HAP-1 (cell line): ENCODE results near the gene CCDC57.

Experiments
- DNase-seq, 2 experiments: peaks; one replicate each; pipeline ENCODE4 v3.0.0-alpha.2; 2016 to 2020; ENCODE audit warnings: low spot score in 2 of 2
- H3K27me3 ChIP-seq: fragments of 250-450 bp; sonication (Bioruptor Pico); 2 replicates; pipeline ENCODE4 v1.5.1; 2020; ENCODE audit warnings: low read depth, mild to moderate bottlenecking, moderate library complexity
- H3K36me3 ChIP-seq: fragments of 250-450 bp; sonication (Bioruptor Pico); replicated peaks from 2 replicates; pipeline ENCODE4 v1.5.1; 2020; ENCODE audit warnings: mild to moderate bottlenecking
- H3K4me1 ChIP-seq: fragments of 250-450 bp; sonication (Bioruptor Pico); 2 replicates; pipeline ENCODE4 v1.5.1; 2020; ENCODE audit warnings: mild to moderate bottlenecking
- H3K4me3 ChIP-seq: fragments of 250-450 bp; sonication (Bioruptor Pico); 2 replicates; pipeline ENCODE4 v1.5.1; 2020; ENCODE audit warnings: mild to moderate bottlenecking, moderate library complexity
- H3K9me3 ChIP-seq: fragments of 250-450 bp; sonication (Bioruptor Pico); 2 replicates; pipeline ENCODE4 v1.5.1; 2020; ENCODE audit warnings: mild to moderate bottlenecking, moderate library complexity
- in situ Hi-C: fragments of 300-500 bp; cut with MboI; formaldehyde crosslinking; loops from 3 replicates; pipeline ENCODE4 v1.14.3; 2020; ENCODE audit warnings: low sequenced_read_pairs, inconsistent platforms, mixed read lengths

Gene CCDC57

GRCh38 chr17:82117139-82118090, 95.2 kb downstream of the CCDC57 start:
- no peaks in the 10 kb centered on the region for H3K36me3 ChIP-seq
- DNase-seq, result no peak
- in situ Hi-C loops, result no loop called here

DNA sequence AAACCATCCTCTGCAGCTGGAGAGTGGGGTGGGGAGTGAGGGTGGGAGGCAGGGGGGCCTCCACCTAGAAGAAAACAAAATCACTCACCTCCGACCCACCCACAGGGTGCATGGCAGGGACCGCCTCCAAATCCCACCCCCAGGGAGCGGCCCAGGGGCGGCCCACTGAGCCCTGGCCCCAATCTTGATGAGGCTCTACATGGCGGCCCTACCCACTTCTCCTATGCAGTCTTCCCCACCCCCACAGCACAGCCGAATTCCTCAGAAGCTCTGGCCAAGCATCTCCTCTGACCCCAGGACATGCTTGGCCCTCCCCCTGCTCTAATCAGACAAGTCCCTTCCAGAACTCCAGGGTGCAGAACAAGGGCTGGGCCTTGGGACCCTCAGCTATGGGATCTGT, 96.4 kb downstream of the CCDC57 start:
- in situ Hi-C loops, result no loop called here
- H3K27me3 ChIP-seq, result no peaks in the 10 kb centered on the region
- no peaks in the 10 kb centered on the region for H3K9me3 ChIP-seq
- H3K4me3 ChIP-seq, result no peak overlapping the region
- H3K4me1 ChIP-seq, result no peaks in the 10 kb centered on the region
- DNase-seq, result no peak
- 0 out of 2 replicates have a peak, but pooled peaks cover 3% of the 10 kb centered on the region for H3K36me3 ChIP-seq

More at GRCh38 chr17:82117139-82118090, 95.2 kb downstream of the CCDC57 start:
- no peaks in the 10 kb centered on the region for H3K4me1 ChIP-seq
- H3K9me3 ChIP-seq, result no peaks in the 10 kb centered on the region
- H3K27me3 ChIP-seq, result no peaks in the 10 kb centered on the region
- H3K4me3 ChIP-seq, result no peak overlapping the region

GRCh38 chr17:82114872-82115271, 97.8 kb downstream of the CCDC57 start:
- Histone ChIP-seq H3K4me1 (no peaks in the 10 kb centered on the region), H3K36me3 (0 out of 2 replicates have a peak, but pooled peaks cover 3% of the 10 kb centered on the region), H3K27me3 (no peaks in the 10 kb centered on the region), H3K9me3 (no peaks in the 10 kb centered on the region), H3K4me3 (no peak overlapping the region)
- DNase-seq, result no peak
- in situ Hi-C loops, result no loop called here

DNA sequence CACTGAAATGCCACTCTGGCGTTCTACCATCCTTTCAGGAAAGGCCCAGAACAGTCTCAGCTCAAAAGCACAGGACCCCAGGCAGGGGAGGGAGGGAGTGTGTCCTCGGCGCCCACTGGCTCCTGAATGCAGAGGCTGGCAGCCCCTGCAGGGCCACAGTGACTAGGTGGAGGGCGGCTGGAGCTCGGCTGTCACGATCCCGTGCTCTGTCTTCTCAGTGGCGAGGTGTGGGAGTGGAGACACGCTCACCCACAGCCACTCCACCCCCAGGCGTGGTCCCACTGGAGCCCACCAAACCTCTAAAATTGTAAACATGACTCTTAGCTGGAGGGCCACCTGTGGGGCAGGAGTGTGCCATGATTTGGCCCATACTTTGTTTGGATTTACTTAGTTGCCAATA, 98.2 kb downstream of the CCDC57 start:
- DNase-seq, result no peak
- Histone ChIP-seq H3K4me1 (no peaks in the 10 kb centered on the region), H3K27me3 (no peaks in the 10 kb centered on the region), H3K9me3 (no peaks in the 10 kb centered on the region), H3K36me3 (0 out of 2 replicates have a peak, but pooled peaks cover 3% of the 10 kb centered on the region), H3K4me3 (no peak overlapping the region)
- in situ Hi-C loops, result no loop called here

- no peak overlapping the region for H3K4me3 ChIP-seq
- H3K4me1 ChIP-seq, result no peaks in the 10 kb centered on the region
- 0 out of 2 replicates have a peak, but pooled peaks cover 3% of the 10 kb centered on the region for H3K36me3 ChIP-seq
- no peaks in the 10 kb centered on the region for H3K27me3 ChIP-seq
- DNase-seq, result no peak
- no peaks in the 10 kb centered on the region for H3K9me3 ChIP-seq
- in situ Hi-C loops, result no loop called here
Measured at GRCh38 chr17:82113941-82114340, 98.7 kb downstream of the CCDC57 start.

GRCh38 chr17:82113422-82113821, 99.2 kb downstream of the CCDC57 start:
- no peaks in the 10 kb centered on the region for H3K9me3 ChIP-seq
- H3K27me3 ChIP-seq, result no peaks in the 10 kb centered on the region
- H3K4me1 ChIP-seq, result no peaks in the 10 kb centered on the region
- 0 out of 2 replicates have a peak, but pooled peaks cover 3% of the 10 kb centered on the region for H3K36me3 ChIP-seq
- no peak for DNase-seq
- in situ Hi-C loops, result no loop called here
- H3K4me3 ChIP-seq, result no peak overlapping the region

DNA sequence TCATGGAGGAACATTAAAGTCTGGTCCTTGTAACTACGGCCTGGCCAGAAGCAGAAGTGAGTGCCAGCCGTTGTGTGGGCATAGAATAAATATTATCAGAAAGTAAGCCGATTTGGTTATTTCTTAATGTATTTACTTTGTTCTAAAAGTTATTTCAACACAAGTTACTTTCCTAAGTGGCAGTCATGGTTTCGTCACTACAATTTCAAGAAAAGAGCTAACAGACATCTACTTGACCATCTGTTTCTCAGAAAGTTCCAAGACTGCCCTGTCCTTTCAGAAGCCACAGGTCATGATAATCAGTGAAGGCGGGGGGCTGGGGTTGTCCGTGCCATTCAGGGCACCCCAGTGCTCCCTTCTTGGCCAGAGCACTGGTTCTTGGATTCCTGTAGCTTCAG, 99.7 kb downstream of the CCDC57 start:
- in situ Hi-C loops, result no loop called here
- DNase-seq, result no peak
- H3K4me1 ChIP-seq, result no peaks in the 10 kb centered on the region

GRCh38 chr17:82112181-82112913, 100.3 kb downstream of the CCDC57 start:
- H3K4me3 ChIP-seq, result no peak overlapping the region
- H3K36me3 ChIP-seq, result 0 out of 2 replicates have a peak, but pooled peaks cover 3% of the 10 kb centered on the region
- in situ Hi-C loops, result no loop called here
- H3K9me3 ChIP-seq, result no peaks in the 10 kb centered on the region
- no peak for DNase-seq
- H3K27me3 ChIP-seq, result no peaks in the 10 kb centered on the region
- no peaks in the 10 kb centered on the region for H3K4me1 ChIP-seq

More for the DNA sequence above, 99.7 kb downstream of the CCDC57 start:
- Histone ChIP-seq H3K4me3 (no peak overlapping the region), H3K27me3 (no peaks in the 10 kb centered on the region), H3K36me3 (0 out of 2 replicates have a peak, but pooled peaks cover 3% of the 10 kb centered on the region), H3K9me3 (no peaks in the 10 kb centered on the region)

DNA sequence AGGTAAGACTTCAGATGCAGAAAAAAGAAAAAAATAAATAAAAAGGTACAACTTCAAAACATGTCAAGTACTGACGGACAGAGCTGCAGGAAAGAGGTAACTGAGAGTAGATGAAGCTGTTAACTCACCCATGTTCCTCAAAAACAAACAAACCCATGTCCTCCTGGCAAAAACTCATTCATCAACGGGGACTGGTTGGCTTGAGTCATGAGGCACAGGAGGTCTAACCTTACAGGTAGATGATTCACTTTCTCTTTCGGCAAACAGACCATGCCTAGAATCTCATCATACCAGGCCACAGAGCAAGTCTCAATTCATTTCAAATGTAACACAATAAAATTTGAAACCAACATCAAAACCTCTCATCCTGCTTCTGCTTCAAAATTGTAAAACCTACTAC, 102.3 kb downstream of the CCDC57 start:
- Histone ChIP-seq H3K4me1 (0 out of 2 replicates have a peak, but pooled peaks cover 4% of the 10 kb centered on the region), H3K27me3 (no peaks in the 10 kb centered on the region), H3K36me3 (0 out of 2 replicates have a peak, but pooled peaks cover 3% of the 10 kb centered on the region), H3K4me3 (no peak overlapping the region), H3K9me3 (no peaks in the 10 kb centered on the region)
- DNase-seq, result no peak
- in situ Hi-C loops, result no loop called here

DNA sequence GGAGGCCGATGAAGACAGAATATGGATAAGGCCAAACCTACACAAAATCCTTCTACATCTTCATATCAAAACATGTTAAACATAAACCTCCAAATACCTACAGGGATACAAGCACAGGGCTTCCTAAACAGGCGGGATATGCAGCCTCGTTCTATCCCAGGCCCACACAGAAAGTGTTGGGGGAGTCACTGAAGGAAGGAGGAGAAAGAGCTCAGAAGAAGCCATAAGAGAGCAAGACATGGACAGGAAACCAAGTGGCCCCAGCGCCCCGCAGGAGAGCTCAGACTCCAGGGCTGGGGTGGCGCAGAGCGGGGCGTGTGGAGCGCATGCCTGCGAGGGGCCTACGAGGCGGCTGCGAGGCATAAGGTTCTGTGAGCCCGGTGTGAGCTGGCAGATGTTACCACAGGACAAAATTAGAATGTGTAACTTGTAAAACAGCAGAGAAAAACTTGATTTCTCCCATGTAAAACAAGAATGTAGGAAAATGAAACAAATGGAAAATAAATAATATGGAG, 103.6 kb downstream of the CCDC57 start:
- Histone ChIP-seq H3K27me3 (no peaks in the 10 kb centered on the region), H3K36me3 (0 out of 2 replicates have a peak, but pooled peaks cover 3% of the 10 kb centered on the region), H3K4me1 (0 out of 2 replicates have a peak, but pooled peaks cover 4% of the 10 kb centered on the region), H3K4me3 (no peak overlapping the region), H3K9me3 (no peaks in the 10 kb centered on the region)
- DNase-seq, result no peak
- in situ Hi-C loops, result no loop called here

DNA sequence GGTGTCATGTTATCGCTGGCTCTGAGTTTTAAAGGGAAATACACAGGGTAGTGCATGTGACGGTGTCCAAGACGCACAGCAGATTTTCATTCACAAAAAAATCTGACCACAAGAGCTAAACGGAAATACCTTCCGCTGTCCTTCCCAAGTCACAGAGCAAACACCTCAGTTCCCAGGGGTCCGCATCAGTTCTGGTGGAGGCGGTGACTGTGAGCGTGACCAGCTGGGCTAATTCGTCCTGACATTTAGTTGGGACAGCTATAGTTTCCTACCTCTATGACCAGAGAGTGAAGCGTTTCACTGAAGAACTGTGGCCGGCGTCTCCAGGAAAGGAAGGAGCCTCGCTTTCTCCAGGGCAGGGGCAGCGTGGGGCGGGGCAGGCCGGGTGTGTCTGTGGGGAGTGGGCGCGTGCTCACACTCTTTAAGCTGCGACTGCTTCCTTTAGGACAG, 104.1 kb downstream of the CCDC57 start:
- in situ Hi-C loops, result no loop called here
- no peaks in the 10 kb centered on the region for H3K9me3 ChIP-seq
- DNase-seq, result no peak
- H3K27me3 ChIP-seq, result no peaks in the 10 kb centered on the region
- H3K4me1 ChIP-seq, result peaks cover 7% of the 10 kb centered on the region; the same call in 1 of the 2 replicates
- H3K4me3 ChIP-seq, result no peak overlapping the region
- H3K36me3 ChIP-seq, result 0 out of 2 replicates have a peak, but pooled peaks cover 3% of the 10 kb centered on the region

DNA sequence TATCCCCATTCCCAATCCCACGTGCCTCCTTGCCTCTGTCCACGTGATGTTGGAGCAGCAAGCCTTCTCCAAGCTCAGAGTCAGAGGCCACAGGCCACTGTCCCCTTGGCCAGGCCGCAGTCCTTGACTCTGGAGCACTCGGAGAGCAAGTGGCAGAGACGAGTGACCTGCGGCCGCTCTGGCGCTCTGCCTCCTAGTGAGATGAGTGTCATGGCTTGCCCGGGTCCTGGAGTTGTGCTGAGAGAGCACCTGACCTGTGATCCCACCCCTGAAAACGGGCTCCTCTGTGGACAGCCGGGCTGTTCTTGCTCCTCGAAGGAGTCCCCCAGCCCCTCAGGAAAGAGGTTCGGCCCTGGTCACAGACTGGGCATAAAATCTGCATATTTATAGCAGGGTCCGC, 104.6 kb downstream of the CCDC57 start:
- peaks cover 10% of the 10 kb centered on the region for H3K4me1 ChIP-seq
- no peaks in the 10 kb centered on the region for H3K27me3 ChIP-seq
- no peaks in the 10 kb centered on the region for H3K9me3 ChIP-seq
- in situ Hi-C loops, result no loop called here
- 0 out of 2 replicates have a peak, but pooled peaks cover 3% of the 10 kb centered on the region for H3K36me3 ChIP-seq
- H3K4me3 ChIP-seq, result no peak overlapping the region
- no peak for DNase-seq

DNA sequence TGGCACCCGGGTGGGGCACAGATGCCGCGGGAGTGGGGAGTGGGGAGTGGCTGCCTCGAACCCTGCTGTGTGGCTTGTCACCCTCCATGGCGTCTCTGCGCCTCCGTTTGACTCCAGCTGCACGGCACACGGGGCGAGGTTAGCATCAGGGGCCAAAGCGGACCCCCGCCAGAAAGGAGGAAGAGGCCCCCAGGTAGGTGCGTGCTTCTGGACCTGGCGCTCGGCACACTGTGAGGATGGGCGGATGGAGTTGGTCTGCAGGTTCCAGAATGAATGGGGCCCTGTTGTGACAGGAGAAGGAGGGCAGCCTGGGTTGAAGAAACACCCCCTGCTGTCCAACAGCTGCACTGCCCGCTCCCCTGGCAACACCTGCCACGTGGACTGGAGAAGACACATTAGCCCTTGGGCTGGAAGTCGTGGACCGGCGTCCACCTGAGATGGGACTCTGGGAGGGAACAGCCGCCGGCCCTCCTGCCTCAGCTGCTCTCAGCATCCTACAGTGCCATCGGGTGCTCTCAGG, 105.2 kb downstream of the CCDC57 start:
- H3K9me3 ChIP-seq, result no peaks in the 10 kb centered on the region
- in situ Hi-C loops, result no loop called here
- peaks cover 12% of the 10 kb centered on the region for H3K4me1 ChIP-seq
- DNase-seq, result peak in 1 of 2 experiments; percentile 41
- H3K4me3 ChIP-seq, result no peak overlapping the region
- no peaks in the 10 kb centered on the region for H3K27me3 ChIP-seq
- H3K36me3 ChIP-seq, result 0 out of 2 replicates have a peak, but pooled peaks cover 3% of the 10 kb centered on the region
